Lung microvascular endothelial cell (primary cell): Measurements from ENCODE around the gene PRPF4. TPM values are rescaled to one million over a fixed set of nuclear protein-coding genes. Genes with fewer than 3 reads are reported as not detected.
A peak's percentile ranks its signal among the peaks of the same experiment; 100 is the strongest.

ENCODE experiments used
- DNase-seq, 2 donors: peaks; one replicate each; pipeline versions ENCODE4 v3.0.0 to v3.0.0-alpha.2; 2010; ENCODE audit warnings: low read depth in 2 of 2
- total RNA-seq: library from RNA; depleted of rRNA; stranded (reverse); fragments of >200 nt; gene quantifications from 2 replicates; pipeline ENCODE4 v1.2.1, GENCODE V29; 2014

Gene PRPF4
- total RNA-seq, 1 donor from 2014 or later, result 18.3 TPM

DNA sequence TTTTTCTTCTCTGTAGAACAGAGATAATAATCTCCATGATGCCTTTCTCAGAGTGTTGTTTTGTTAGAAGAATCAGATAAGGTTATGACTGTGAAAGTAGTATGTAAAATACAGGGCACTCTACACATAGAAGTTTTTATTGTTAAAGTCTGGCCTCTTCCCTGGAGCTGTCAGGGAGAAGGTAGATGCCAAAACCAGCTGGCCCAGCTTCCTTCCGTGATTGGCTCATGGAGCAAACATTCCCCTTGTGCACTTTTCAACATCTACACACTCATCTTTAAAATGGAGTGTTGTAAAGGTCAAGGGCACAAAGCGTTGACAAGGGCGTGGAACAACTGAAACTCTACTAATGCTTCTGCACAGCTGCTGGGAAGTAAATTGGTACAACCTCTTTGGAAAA lies 35.1 kb downstream of the PRPF4 start:
- peak; percentile 10 to 38 for DNase-seq

DNA sequence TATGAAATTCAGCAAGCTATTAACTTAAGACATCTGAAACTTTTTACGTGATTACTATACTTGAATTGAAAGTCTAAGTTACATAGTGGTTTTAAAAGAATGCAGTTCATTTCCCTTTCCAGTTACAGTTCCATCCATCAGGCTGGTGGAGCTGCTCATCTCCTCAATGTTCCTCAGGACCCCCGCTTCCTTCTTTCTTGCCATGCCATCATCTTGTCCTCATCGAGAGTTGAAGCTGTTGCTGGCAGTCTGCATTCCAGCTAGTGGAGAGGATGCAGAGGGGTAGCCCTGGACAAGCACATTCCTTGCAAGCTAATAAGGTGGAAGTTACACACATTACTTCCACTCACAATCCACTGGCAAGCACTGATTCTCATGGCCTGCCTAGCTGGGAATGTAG lies 36.5 kb downstream of the PRPF4 start:
- no peak for DNase-seq

DNA sequence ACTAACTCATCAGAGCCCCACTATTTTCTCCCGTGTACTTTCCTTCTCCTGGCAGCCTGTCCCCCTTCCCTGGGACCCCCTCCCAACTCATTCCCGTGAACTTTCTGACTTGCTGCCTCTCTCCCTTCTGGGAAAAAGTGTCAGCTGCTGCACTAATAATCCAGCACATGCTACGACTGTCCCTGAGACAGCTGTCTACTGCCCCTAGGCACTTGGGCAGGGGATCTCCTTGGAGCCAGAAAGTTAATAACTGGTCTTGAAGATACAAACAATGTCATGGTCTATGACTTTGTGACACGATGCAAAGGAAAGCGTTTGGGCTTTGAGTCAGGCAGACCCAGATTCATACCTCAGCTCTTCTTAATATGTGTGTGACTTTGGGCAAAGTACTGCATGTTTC lies 37.8 kb downstream of the PRPF4 start:
- no peak for DNase-seq

DNA sequence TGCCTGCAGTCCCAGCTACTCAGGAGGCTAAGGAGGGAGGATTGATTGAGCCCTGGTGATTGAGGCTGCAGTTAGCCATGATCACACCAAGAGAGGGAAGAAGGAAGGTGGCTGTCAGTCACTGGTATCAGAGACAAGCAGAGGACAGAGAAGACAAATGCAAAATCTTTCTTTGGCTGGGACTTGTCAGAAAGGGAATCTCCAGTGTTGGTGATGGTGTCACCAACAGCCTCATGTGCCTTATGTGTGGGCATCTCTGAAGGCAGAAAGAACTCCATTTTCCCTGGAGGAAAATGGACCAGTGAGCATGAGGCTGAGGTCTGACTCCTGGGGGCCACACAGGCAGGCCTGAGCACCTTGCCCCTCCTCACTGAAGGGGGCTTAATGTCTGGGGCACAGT lies 39.8 kb downstream of the PRPF4 start:
- no peak for DNase-seq

DNA sequence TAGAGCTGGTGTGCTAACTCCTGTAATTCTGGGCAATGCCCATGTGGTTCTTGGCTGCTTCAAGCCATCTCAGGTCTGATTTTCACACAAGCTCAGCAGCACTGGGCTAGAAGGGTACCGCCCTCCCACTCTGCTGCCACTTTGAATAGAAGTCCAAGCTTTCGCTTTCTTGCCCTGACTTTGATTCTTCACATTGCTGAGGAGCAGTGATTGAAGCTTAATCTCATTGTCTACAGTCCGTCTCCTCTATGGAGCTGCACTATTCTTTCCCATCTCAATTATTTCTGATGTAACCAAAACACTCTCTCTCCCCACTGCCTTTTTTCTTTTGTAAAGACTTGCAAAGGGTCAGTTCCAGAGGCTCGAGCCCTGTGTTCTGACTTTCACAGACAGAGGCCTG lies 40.6 kb downstream of the PRPF4 start:
- no peak for DNase-seq

DNA sequence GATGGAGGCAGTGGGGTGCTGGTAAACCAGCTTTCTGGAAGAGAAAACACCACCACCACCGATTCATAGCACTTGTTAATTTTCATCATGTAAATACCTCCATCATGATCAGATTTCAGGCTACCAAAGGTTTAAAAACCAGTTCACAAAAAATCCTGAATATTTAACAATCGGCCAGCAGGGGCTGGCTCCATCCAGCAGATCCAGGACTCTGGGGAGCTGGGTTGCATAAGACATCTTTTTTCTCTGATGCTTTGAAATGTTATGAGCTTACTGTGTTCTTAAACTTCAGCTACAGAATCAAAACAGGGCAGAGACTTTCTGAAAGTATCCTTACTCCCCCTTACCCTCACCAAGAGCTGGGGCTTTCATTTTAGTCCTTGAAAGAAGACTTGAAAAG lies 42.3 kb downstream of the PRPF4 start:
- no peak for DNase-seq

DNA sequence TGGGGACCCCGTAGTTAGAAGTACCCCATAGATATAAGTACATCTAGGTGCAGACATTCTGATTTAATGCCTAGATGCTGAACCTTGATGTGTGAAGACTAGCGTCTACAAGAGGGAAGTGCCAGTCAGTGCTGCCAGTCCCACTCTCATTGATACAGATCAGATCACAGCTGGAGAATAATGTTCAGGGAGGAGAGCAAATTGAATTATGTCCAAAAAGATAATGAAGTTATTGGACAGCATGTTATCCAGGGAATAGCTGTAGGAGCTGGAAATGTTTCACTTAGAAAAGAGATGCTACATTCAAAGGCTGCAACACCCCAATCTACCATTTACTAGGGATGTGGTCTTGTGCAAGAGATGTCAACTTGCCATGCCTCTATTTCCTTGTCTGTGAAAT lies 43.6 kb downstream of the PRPF4 start:
- DNase-seq, result no peak

DNA sequence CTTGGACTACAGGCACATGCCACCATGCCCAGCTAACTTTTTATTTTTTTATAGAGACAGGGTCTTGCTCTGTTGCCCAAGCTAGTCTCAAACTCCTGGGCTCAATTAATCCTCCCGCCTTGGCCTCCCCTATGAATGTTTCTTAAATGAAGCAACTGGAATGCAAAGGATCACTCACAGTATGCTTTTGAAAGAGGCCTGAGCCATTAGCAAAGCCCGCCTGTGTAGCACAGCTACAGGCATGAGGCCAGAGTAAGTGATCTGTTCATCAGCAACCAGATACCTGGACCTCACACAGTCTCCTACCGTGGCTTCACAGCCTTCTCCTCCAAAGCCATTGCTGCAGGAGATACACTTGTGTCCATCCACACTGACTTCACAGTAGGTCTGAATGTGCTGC lies 44.6 kb downstream of the PRPF4 start:
- no peak for DNase-seq

DNA sequence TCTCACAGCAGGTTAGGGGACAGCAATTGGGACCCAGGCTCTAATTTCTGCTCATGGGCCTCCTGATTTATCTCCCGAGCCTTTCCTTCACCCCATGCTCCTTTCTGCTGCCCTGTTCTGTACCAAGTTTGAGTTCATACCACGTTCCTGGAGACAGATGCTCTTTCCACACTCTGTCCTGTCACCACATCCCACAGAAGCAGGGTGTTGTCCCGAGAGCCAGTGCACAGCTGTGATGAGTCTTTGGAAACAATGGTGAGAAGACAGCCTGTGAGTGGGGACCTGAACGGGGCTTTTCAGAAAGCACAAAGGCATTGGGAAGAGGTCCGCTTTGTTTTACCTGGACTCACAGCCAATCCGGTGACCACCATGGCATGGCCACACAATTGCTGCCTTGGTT lies 47.2 kb downstream of the PRPF4 start:
- no peak for DNase-seq

DNA sequence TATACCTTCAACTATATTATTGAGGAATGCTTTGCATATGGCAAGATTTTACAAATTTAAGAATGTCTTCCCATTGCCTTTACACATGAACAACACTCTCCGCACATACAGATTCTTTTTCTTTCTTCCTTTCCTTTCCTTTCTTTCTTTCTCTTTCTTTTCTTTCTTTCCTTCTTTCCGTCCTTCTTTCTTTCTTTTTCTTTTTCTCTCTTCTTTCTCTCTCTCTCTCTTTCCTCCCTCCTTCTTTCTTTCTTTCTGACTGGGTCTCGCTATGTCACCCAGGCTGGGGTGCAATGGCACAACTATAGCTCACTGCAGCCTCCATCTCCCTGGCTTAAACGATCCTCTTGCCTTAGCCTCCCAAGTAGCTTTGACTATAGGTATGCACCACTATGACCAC lies 50.8 kb downstream of the PRPF4 start:
- no peak for DNase-seq

DNA sequence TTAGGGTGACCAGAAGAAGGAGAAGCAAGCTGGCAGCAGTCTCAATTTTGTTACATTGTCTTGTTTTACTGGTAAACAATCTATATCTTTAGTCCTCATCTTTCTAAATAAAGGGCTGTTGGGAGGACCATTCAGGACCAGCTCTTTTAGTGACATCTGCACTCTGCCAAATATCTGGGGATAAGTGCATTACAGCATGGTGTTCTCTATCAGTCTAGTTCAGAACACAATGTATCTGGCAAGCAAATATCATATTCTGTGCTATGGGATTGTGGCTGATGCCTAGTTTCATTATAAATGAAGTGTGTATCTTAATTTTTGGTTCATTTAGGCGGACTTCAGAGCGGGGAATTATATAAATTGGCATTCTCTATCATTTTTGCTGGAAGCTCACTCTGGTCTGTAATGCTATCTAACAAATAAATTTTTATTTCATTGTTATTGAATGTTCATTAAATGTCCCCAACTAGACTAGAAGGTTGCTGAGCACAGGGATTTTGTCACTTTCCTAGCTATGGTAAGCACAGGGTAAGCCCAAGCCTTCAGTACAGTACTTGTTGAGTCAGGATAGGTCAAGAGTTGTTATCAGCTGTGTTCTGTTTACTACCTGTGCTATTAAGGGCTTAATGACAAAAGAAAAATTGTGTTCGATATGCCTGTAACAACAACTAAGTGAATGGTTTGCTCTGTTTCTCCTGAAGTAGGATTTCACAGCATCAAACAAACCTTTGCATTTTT lies 52.8 kb downstream of the PRPF4 start:
- no peak for DNase-seq

DNA sequence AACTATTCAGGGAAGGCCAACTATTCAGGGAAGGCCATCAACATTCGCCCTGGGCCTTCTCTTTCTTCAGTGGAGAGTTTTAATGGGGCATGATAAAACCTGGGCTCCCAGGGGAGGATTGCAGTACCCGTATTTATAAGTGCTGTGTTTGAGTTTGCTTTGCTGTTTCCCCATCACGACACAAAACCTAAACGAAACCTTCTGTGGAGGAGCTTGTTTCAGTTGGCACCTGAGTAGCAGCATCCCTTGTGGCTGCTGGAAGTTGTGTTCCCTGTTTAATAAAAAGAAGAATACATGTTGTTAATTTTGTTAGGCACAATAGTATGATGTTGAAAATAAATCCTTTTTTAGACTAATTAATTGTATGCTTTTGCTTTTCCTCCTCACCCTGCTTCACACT lies 56.3 kb downstream of the PRPF4 start:
- DNase-seq, result no peak

DNA sequence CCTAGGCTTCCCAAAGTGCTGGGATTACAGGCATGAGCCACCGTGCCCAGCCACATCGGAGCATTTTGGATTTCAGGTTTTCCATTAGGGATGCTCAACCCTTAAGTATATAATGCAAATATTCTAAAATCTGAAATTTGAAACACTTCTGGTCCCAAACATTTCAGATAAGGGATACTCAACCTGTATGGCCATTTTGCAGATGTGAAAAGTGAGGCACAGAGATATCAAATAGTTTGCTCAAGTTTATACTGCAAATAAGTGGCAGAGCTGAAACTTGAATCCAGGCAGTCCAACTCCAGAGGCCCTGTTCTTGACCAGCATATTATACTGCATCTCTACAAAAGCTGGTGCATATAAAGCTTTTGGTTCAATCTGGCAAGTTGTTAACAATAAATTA lies 62.3 kb downstream of the PRPF4 start:
- DNase-seq, result no peak

DNA sequence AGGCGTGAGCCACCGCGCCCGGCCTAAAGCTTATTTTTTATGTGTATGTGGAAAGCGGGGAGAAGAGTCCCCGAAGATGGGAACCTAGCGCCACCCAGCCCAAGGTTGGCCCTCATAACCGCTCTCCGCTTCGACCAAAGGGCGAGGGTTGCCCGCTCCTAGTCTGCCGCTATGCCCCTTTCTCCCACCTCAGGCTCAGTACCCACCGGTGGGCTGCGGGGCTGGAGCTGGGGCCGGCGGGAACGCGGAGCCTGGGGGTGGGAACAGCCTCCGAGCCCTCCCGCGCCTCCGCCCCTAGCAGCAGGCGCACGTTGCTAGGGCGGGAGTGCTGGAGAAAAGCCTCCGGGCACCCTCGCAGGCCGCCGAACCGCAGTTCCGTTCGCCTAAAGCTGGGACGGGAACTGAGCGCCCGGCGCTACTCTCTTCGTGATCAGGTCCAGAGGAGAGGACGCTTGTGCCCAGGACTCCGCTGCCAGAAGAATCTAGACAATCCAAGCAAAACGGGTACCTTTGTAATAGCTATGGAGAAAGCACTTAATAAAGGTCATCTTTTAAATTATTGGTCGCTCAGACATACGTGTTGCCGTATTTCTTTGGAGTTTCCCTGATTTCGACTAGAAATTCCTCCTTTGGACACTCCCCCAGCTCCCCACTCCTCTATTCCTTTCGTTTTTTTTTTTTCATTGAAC lies 64.7 kb downstream of the PRPF4 start, which contains the start of gene WDR31:
TSS of gene WDR31 (minus strand) at position 265 of the 689 bp plus-strand sequence. CDS start 8,253 bp downstream, outside the sequence.
- peak; percentile 92 to 94 for DNase-seq

DNA sequence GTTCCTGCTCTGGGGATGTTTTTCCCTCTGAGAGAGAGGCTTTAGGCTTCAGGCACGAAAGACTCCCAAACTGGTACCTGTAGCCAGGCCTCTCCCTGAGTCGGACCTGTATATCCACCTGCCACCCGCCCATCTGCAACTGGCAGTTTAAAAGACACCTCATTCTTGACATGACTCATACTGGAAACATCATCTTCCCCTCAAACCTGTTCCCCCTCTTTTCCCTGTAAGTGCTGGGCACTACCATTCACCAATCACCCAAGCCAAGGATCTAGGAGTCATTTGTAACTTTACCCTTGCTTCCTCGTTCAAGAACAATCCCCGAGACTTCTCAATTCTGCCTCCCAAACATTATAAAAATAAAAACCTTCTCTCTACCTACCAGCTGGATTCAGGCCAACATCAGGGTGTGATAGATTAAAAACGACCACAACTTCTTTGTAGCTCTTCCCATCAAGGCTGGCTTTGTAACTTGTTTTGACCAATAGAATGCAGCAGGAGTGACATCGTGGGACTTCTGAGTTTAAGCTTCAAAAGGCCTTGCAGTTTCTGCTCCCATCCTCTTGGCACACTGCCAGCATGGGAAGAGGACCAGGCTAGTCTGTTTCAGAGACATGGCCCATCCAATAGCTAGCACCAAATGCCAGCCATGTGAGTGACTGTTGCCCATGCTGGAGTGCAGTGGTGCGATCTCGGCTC lies 66.4 kb downstream of the PRPF4 start:
- no peak for DNase-seq

Other genes starting within 250 kb of the PRPF4 start
- 0.87 and 0.99 TPM in 2 replicates for gene ZFP37, start 218.9 kb upstream of the PRPF4 start, total RNA-seq
- gene SLC31A2, start 124.7 kb upstream of the PRPF4 start, total RNA-seq, result 4.4 and 6.5 TPM in 2 replicates
- gene FKBP15, start 54.4 kb upstream of the PRPF4 start, total RNA-seq, result 8.3 and 14.7 TPM in 2 replicates
- 12.4 and 13.7 TPM in 2 replicates for gene SLC31A1, start 54.1 kb upstream of the PRPF4 start, total RNA-seq
- gene CDC26, start 86 bp upstream of the PRPF4 start, total RNA-seq, result 33.7 and 34.2 TPM in 2 replicates
- not detected in 2 replicates for gene RNF183, start 27.7 kb downstream of the PRPF4 start, total RNA-seq
- 0.20 and 0.22 TPM in 2 replicates for gene WDR31, start 64.6 kb downstream of the PRPF4 start, total RNA-seq
- not detected in 2 replicates for gene BSPRY, start 73.9 kb downstream of the PRPF4 start, total RNA-seq
- gene HDHD3, start 101.3 kb downstream of the PRPF4 start, total RNA-seq, result 4.4 and 8.9 TPM in 2 replicates
- gene ALAD, start 125.6 kb downstream of the PRPF4 start, total RNA-seq, result 10.9 and 14.1 TPM in 2 replicates
- gene POLE3, start 135.0 kb downstream of the PRPF4 start, total RNA-seq, result 33.9 and 34.0 TPM in 2 replicates
- 0.20 and 0.65 TPM in 2 replicates for gene C9orf43, start 135.1 kb downstream of the PRPF4 start, total RNA-seq
- gene RGS3, start 188.1 kb downstream of the PRPF4 start, total RNA-seq, result 126 and 198 TPM in 2 replicates